Activated T-cell treated with anti-CD3 and anti-CD28 coated beads, Interleukin-2, amount 50 U/mL, for 4 hours (primary cell): ENCODE measurements around the gene MYH6. TPM values are rescaled to one million over a fixed set of nuclear protein-coding genes. Genes with fewer than 3 reads are reported as not detected.
"Not testable (repeated sequence)": the region's sequence is repeated elsewhere in the genome, so short reads cannot be mapped to it uniquely, and the experiment has no call there.

Experiments used
- ATAC-seq, 2 donors: fragments of 200-7000 bp; cut with Tn5 transposase; one replicate each; pipeline ENCODE4 v1.10.0; 2021
- DNase-seq: peaks from one replicate; pipeline ENCODE4 v3.0.0-alpha.2; 2020
- H3K27me3 Mint-ChIP-seq: one replicate; pipeline ENCODE4 v1.8.0; 2021; ENCODE audit warnings: low read depth, mixed read lengths
- H3K36me3 Mint-ChIP-seq: one replicate; pipeline ENCODE4 v1.8.0; 2022; ENCODE audit warnings: mixed read lengths; ENCODE audit not compliant: insufficient read depth
- H3K4me1 Mint-ChIP-seq: one replicate; pipeline ENCODE4 v1.8.0; 2021; ENCODE audit warnings: low read depth, mixed read lengths
- H3K4me3 Mint-ChIP-seq: one replicate; pipeline ENCODE4 v1.8.0; 2021; ENCODE audit warnings: mild to moderate bottlenecking, moderate library complexity, mixed read lengths
- H3K9me3 Mint-ChIP-seq: one replicate; pipeline ENCODE4 v1.8.0; 2021; ENCODE audit warnings: mixed read lengths
- total RNA-seq, 3 donors: library from RNA; stranded (reverse); gene quantifications; one replicate each; pipeline ENCODE4 v1.2.1, GENCODE V29; 2021

The MYH6 gene
- total RNA-seq: not detected

DNA sequence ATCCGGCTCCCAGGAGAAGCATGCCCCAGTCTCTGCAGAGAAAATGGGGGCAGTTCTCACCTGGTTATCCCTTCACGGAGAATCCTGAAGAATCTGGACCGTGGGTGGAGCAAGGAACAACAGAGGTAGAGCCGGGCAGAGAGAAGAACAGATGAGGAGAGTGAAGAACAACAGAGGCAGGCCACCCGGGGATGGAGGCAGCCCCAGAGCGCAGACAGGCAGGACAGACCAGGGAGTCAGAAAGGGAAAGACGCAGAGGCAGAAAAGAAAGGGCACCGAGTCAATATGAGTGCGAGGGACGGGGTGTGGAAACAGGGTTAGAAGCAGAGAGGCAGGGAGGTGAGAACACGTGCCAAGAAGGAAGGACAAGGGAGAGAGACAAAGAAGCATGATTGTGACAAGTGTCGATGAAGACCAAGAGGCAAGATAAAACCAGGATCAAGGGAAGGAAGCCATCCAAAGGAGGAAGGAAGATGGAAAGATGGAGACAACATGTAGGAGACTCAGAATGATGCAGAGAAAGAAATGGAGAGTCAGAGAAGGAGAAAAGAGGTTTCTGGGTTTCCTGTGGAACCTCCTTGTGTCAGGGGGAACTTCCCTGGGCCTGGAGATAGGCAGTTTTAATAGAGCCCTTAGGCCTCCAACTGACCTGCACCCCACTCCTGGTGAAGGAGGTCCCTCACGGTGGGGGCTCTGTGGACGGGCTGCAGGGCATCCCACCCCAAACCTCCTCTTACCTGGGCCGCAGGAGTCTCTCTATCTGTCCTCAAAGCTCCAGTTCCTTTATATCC, at the start of gene MYH6:
Gene MYH6 (minus strand): TSS at position 758 of the 791 bp plus-strand sequence. CDS start 1,050 bp downstream, outside the sequence.
- no peaks in the 10 kb centered on the region for H3K4me1 Mint-ChIP-seq
- no peaks in the 10 kb centered on the region for H3K36me3 Mint-ChIP-seq
- H3K9me3 Mint-ChIP-seq: no peaks in the 10 kb centered on the region
- no peak within 1 kb of the TSS for H3K4me3 Mint-ChIP-seq
- no peak for ATAC-seq
- H3K27me3 Mint-ChIP-seq: peaks cover 20% of the 10 kb centered on the region
- DNase-seq: no peak

GRCh38 chr14:23456883-23457586, 49.0 kb upstream of the MYH6 start:
- DNase-seq, H3K4me1 Mint-ChIP-seq, H3K36me3 Mint-ChIP-seq, ATAC-seq, H3K9me3 Mint-ChIP-seq, H3K4me3 Mint-ChIP-seq: not testable (repeated sequence)
- H3K27me3 Mint-ChIP-seq: peaks cover 36% of the 10 kb centered on the region

GRCh38 chr14:23454445-23454856, 46.4 kb upstream of the MYH6 start:
- Mint-ChIP-seq H3K4me3 (no peak overlapping the region), H3K9me3 (no peaks in the 10 kb centered on the region), H3K4me1 (no peaks in the 10 kb centered on the region), H3K36me3 (no peaks in the 10 kb centered on the region), H3K27me3 (peaks cover 35% of the 10 kb centered on the region)
- no peak for ATAC-seq
- DNase-seq: no peak

DNA sequence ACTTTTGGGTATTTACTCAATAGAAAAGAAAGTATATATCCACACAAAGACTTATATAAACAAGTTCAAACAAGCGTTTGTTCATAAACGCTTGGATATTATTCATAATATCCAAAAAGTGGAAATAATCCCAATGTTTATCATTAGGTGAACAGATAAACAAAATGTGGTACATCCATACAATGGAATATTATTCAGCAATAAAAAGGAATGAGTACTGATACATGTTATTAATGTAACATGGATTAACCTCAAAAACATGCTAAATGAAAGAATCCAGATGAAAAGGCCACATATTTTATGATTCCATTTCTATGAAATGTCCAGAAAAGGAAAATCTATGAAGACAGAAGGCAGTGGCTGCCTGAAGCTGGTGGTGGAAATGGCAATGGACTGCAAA, 44.2 kb upstream of the MYH6 start:
- peaks cover 2% of the 10 kb centered on the region for H3K4me1 Mint-ChIP-seq
- H3K4me3 Mint-ChIP-seq: no peak overlapping the region
- no peaks in the 10 kb centered on the region for H3K9me3 Mint-ChIP-seq
- ATAC-seq (no peak), DNase-seq (no peak)
- no peaks in the 10 kb centered on the region for H3K36me3 Mint-ChIP-seq
- peaks cover 26% of the 10 kb centered on the region for H3K27me3 Mint-ChIP-seq

- Mint-ChIP-seq H3K9me3 (no peaks in the 10 kb centered on the region), H3K36me3 (no peaks in the 10 kb centered on the region)
- no peak for ATAC-seq
Measured at GRCh38 chr14:23450379-23450778, 42.3 kb upstream of the MYH6 start.

GRCh38 chr14:23449314-23449713, 41.2 kb upstream of the MYH6 start:
- Mint-ChIP-seq H3K9me3 (no peaks in the 10 kb centered on the region), H3K27me3 (peaks cover 16% of the 10 kb centered on the region), H3K4me1 (peaks cover 2% of the 10 kb centered on the region), H3K4me3 (no peak overlapping the region), H3K36me3 (no peaks in the 10 kb centered on the region)
- DNase-seq: no peak
- ATAC-seq: no peak

More at GRCh38 chr14:23450379-23450778, 42.3 kb upstream of the MYH6 start:
- Mint-ChIP-seq H3K4me1 (peaks cover 2% of the 10 kb centered on the region), H3K27me3 (peaks cover 20% of the 10 kb centered on the region), H3K4me3 (no peak overlapping the region)
- no peak for DNase-seq

- H3K9me3 Mint-ChIP-seq: no peaks in the 10 kb centered on the region
- H3K4me1 Mint-ChIP-seq: peaks cover 2% of the 10 kb centered on the region
- ATAC-seq (peak; percentile 48 to 65), DNase-seq (no peak)
- no peaks in the 10 kb centered on the region for H3K36me3 Mint-ChIP-seq
- H3K4me3 Mint-ChIP-seq: no peak overlapping the region
- H3K27me3 Mint-ChIP-seq: peaks cover 12% of the 10 kb centered on the region
Measured at GRCh38 chr14:23447361-23448350, 39.6 kb upstream of the MYH6 start.

DNA sequence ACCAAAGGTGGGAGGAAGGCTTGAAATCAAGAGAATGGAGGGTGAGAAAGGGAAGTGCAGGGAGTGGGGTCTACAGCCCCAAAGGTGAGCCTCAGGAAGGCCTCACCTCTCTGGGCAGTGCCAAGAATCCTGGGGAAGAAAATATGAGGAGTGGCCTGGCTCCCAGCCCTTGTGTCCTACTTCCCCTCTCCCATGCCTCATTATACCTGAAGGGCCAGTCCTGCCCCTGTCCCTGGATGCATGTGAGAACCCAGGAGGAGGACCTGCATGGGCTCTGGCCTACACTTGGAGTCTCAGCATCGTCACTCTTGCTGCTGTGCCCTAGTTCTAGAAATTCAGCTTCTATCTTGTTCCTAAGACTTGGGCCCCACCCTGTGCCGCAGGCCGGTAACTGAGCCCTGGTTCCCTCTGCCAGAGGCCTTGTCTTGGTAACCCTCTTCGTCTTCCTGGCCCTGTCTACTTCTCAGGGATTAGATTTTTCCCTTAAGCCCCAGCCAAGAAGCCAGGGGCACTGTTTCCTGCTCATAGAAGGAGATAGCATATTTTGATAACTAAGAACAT, 38.3 kb upstream of the MYH6 start:
- peaks cover 2% of the 10 kb centered on the region for H3K4me1 Mint-ChIP-seq
- H3K27me3 Mint-ChIP-seq: peaks cover 9% of the 10 kb centered on the region
- H3K36me3 Mint-ChIP-seq: no peaks in the 10 kb centered on the region
- H3K4me3 Mint-ChIP-seq: no peak overlapping the region
- no peak for DNase-seq
- H3K9me3 Mint-ChIP-seq: no peaks in the 10 kb centered on the region
- ATAC-seq: no peak

DNA sequence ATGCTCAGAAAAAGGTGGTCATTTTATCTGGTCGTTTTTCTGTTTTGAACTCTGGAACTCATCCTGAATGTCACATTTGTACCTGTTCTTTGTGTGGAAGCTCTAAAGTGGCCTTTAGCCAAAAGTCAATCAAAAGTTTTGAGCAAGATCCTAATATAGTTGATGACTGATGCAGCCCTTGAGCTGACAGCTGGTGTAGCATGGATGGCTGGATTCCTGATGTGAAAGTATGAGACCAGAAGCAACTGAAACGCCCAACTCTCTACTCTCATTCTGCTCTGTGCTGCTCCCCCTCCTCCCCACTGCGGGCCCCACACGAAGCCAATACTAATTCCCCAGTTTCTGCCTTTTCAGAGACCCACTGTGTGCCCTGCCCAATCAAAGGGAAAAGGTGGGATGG, 37.7 kb upstream of the MYH6 start:
- Mint-ChIP-seq H3K4me3 (no peak overlapping the region), H3K36me3 (no peaks in the 10 kb centered on the region)
- no peak for ATAC-seq

GRCh38 chr14:23444314-23444713, 36.2 kb upstream of the MYH6 start:
- ATAC-seq: no peak
- H3K36me3 Mint-ChIP-seq: no peaks in the 10 kb centered on the region
- H3K4me3 Mint-ChIP-seq: no peak overlapping the region
- peaks cover 1% of the 10 kb centered on the region for H3K27me3 Mint-ChIP-seq
- H3K4me1 Mint-ChIP-seq: peaks cover 2% of the 10 kb centered on the region
- H3K9me3 Mint-ChIP-seq: no peaks in the 10 kb centered on the region
- no peak for DNase-seq

More for the DNA sequence above, 37.7 kb upstream of the MYH6 start:
- Mint-ChIP-seq H3K27me3 (peaks cover 7% of the 10 kb centered on the region), H3K9me3 (no peaks in the 10 kb centered on the region), H3K4me1 (peaks cover 2% of the 10 kb centered on the region)
- no peak for DNase-seq

DNA sequence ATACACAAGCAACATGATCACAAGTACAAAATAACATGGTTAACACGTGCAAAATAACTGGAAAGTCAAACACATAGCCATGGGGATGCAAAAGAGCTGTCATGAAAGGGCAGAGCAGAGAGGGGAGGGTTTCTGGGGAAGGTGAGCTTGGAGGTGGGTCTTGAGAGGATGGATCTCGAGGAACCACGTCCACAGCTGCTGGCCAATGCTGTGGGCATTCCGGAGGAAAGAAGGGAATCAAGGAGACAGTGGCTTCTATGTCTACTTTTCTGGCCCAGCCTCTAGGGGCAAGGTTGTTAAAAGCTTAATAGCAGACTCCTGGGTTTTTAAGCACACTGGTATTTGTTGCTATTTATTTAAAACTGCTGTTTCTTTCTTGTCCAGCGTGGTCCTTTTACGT, 35.8 kb upstream of the MYH6 start:
- Mint-ChIP-seq H3K4me1 (peaks cover 2% of the 10 kb centered on the region), H3K36me3 (no peaks in the 10 kb centered on the region), H3K4me3 (no peak overlapping the region), H3K9me3 (no peaks in the 10 kb centered on the region), H3K27me3 (peaks cover 1% of the 10 kb centered on the region)
- ATAC-seq: no peak
- DNase-seq: no peak

GRCh38 chr14:23443411-23443812, 35.3 kb upstream of the MYH6 start:
- H3K9me3 Mint-ChIP-seq: no peaks in the 10 kb centered on the region
- peaks cover 1% of the 10 kb centered on the region for H3K27me3 Mint-ChIP-seq
- H3K4me3 Mint-ChIP-seq: no peak overlapping the region
- peaks cover 2% of the 10 kb centered on the region for H3K4me1 Mint-ChIP-seq
- ATAC-seq (no peak), DNase-seq (no peak)
- H3K36me3 Mint-ChIP-seq: no peaks in the 10 kb centered on the region

DNA sequence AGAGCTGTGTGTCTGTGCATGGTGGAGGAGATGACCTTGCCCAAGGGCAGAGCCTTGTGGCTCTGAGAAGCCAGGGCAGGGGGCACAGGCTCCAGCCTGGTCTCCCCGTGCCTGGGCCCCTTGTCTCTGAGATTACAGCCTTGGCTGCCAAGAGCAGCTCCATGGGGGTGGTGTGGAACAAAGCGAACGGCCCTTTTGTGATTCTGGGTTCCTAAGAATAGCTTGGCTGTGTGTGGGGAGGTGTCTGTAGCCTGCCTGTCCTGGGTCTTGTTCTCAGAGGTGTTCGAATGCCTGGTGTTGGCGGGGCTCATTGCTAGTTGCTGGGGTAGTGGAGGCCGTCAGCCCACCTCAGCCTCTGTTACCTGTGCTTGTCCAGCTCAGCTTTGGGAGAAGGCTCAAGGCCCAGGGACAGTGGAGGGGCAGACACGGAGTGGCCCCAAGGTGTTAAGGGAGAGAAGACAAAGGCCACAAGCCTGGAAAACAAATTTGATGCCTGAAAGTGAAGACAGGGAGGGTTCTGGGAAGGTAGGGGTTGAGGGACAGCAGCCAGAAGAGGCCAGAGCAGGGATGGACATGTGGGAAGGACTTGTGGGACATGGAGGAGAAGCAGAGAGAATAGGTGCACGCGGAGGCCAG, 34.8 kb upstream of the MYH6 start:
- H3K27me3 Mint-ChIP-seq: peaks cover 1% of the 10 kb centered on the region
- DNase-seq (no peak), ATAC-seq (no peak)
- H3K4me3 Mint-ChIP-seq: no peak overlapping the region
- H3K36me3 Mint-ChIP-seq: no peaks in the 10 kb centered on the region
- H3K9me3 Mint-ChIP-seq: no peaks in the 10 kb centered on the region
- H3K4me1 Mint-ChIP-seq: peaks cover under 1% of the 10 kb centered on the region
